ENCODE results near the gene GLS. TPM values are rescaled to one million over a fixed set of nuclear protein-coding genes. Genes with fewer than 3 reads are reported as not detected.

The GLS gene
- total and polyA plus RNA-seq, 4 donors, result 31.1 to 318 (median 104) TPM

GRCh38 chr2:190996947-190997346 is 116.3 kb downstream of the GLS start:
- H3K9me3 ChIP-seq (ENCODE audit: control insufficient read depth in 4 of 4, insufficient read depth in 3 of 4, low read length in 3 of 4), result no peaks in the 10 kb centered on the region
- peak; percentile 87 for ATAC-seq (ENCODE audit: insufficient read depth, low FRiP score)
- no peak for DNase-seq
- no peak overlapping the region for H3K4me3 ChIP-seq
- 62 to 78% methylated on average over 5 of the region's 5 CpGs for WGBS, 2 donors
- no peak overlapping the region for H3K27ac ChIP-seq (ENCODE audit: low read depth in 1 of 2, low read length in 1 of 2)
- H3K27me3 ChIP-seq (ENCODE audit: control insufficient read depth in 3 of 3, insufficient read depth in 3 of 3, low read length in 2 of 3), result no peaks in the 10 kb centered on the region
- no peak overlapping the region for H3K9ac ChIP-seq (ENCODE audit: insufficient read depth in 1 of 2, low read length in 2 of 2)
- H3K4me1 ChIP-seq (ENCODE audit: control insufficient read depth in 5 of 5, insufficient read depth in 5 of 5, low read length in 5 of 5), result peaks cover 0 to 1% (median 0%) of the 10 kb centered on the region in 5 donors
- peaks cover 37 to 58% (median 50%) of the 10 kb centered on the region in 4 donors for H3K36me3 ChIP-seq (ENCODE audit: control insufficient read depth in 4 of 4, insufficient read depth in 4 of 4, low read length in 4 of 4)
- TF ChIP-seq CTCF (IDR thresholded peaks at IDR 0.05; ENCODE audit: control extremely low read depth, extremely low read depth), result no peak

GRCh38 chr2:190997526-190998113 is 117.0 kb downstream of the GLS start:
- peaks cover 0 to 1% (median 0%) of the 10 kb centered on the region in 5 donors for H3K4me1 ChIP-seq (ENCODE audit: control insufficient read depth in 5 of 5, insufficient read depth in 5 of 5, low read length in 5 of 5)
- no peak for DNase-seq
- no peak for TF ChIP-seq CTCF (IDR thresholded peaks at IDR 0.05; ENCODE audit: control extremely low read depth, extremely low read depth)
- H3K9ac ChIP-seq (ENCODE audit: insufficient read depth in 1 of 2, low read length in 2 of 2), result no peak overlapping the region
- H3K27me3 ChIP-seq (ENCODE audit: control insufficient read depth in 3 of 3, insufficient read depth in 3 of 3, low read length in 2 of 3), result no peaks in the 10 kb centered on the region
- WGBS, 2 donors, result 90 to 91% methylated on average over 8 of the region's 8 CpGs
- H3K4me3 ChIP-seq, result no peak overlapping the region
- no peak for ATAC-seq (ENCODE audit: insufficient read depth, low FRiP score)
- H3K9me3 ChIP-seq (ENCODE audit: control insufficient read depth in 4 of 4, insufficient read depth in 3 of 4, low read length in 3 of 4), result no peaks in the 10 kb centered on the region
- H3K27ac ChIP-seq (ENCODE audit: low read depth in 1 of 2, low read length in 1 of 2), result no peak overlapping the region
- peaks cover 43 to 60% (median 50%) of the 10 kb centered on the region in 4 donors for H3K36me3 ChIP-seq (ENCODE audit: control insufficient read depth in 4 of 4, insufficient read depth in 4 of 4, low read length in 4 of 4)

DNA sequence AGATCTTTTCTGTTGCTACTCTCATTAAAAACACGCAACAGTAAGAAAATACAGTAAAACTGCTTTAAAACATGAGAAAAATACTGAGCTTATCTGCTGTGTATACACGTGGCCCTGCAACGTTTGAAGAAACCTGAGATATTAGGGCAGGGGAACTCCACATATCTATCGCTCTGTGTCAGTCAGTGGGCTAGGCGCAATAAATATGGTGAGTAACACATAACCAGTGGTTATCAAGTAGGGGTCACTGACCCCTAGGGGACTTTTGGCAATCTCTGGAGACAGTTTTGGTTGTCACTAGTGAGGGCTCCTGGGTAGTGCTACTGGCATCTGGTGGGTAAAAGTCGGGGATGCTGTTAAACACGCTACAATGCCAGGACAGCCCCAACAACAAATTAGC is 118.4 kb downstream of the GLS start:
- Histone ChIP-seq H3K27ac (ENCODE audit: low read depth in 1 of 2, low read length in 1 of 2) (no peak overlapping the region), H3K4me1 (ENCODE audit: control insufficient read depth in 5 of 5, insufficient read depth in 5 of 5, low read length in 5 of 5) (peaks cover 0 to 1% (median 0%) of the 10 kb centered on the region in 5 donors), H3K9me3 (ENCODE audit: control insufficient read depth in 4 of 4, insufficient read depth in 3 of 4, low read length in 3 of 4) (peaks cover 0 to 4% (median 0%) of the 10 kb centered on the region in 4 donors), H3K9ac (ENCODE audit: insufficient read depth in 1 of 2, low read length in 2 of 2) (no peak overlapping the region), H3K4me3 (no peak overlapping the region), H3K27me3 (ENCODE audit: control insufficient read depth in 3 of 3, insufficient read depth in 3 of 3, low read length in 2 of 3) (no peaks in the 10 kb centered on the region), H3K36me3 (ENCODE audit: control insufficient read depth in 4 of 4, insufficient read depth in 4 of 4, low read length in 4 of 4) (peaks cover 47 to 59% (median 52%) of the 10 kb centered on the region in 4 donors)
- no peak for TF ChIP-seq CTCF (IDR thresholded peaks at IDR 0.05; ENCODE audit: control extremely low read depth, extremely low read depth)
- WGBS, 2 donors, result 87 to 90% methylated on average over 7 of the region's 7 CpGs
- no peak for DNase-seq
- ATAC-seq (ENCODE audit: insufficient read depth, low FRiP score), result no peak

All from lung (tissue), 12 donors.